H9 (cell line): Measurements from ENCODE around the gene ARHGEF7. TPM values are rescaled to one million over a fixed set of nuclear protein-coding genes. Genes with fewer than 3 reads are reported as not detected.

Experiments used
- DNase-seq: peaks from one replicate; pipeline ENCODE4 v3.0.0-alpha.2; 2017
- H2AFZ ChIP-seq: one replicate; pipeline ENCODE4 v1.6.1; 2013; ENCODE audit warnings: mild to moderate bottlenecking, low read length, control low read depth, moderate library complexity
- H2AK5ac ChIP-seq: 2 replicates; pipeline ENCODE4 v1.6.1; 2013; ENCODE audit warnings: low read length, control low read depth, mixed read lengths; ENCODE audit not compliant: insufficient read length
- H2BK120ac ChIP-seq: one replicate; pipeline ENCODE4 v1.6.1; 2013; ENCODE audit warnings: low read depth, mild to moderate bottlenecking, low read length, control low read depth, inconsistent platforms; ENCODE audit not compliant: poor library complexity, severe bottlenecking
- H2BK12ac ChIP-seq: 2 replicates; pipeline ENCODE4 v1.6.1; 2013; ENCODE audit warnings: low read length, control low read depth, mixed read lengths, low read depth; ENCODE audit not compliant: insufficient read length
- H2BK15ac ChIP-seq: 2 replicates; pipeline ENCODE4 v1.6.1; 2013; ENCODE audit warnings: low read depth, low read length, control low read depth
- H2BK20ac ChIP-seq: one replicate; pipeline ENCODE4 v1.6.1; 2013; ENCODE audit warnings: low read depth, mild to moderate bottlenecking, low read length, control low read depth, inconsistent platforms; ENCODE audit not compliant: poor library complexity, severe bottlenecking
- H2BK5ac ChIP-seq: 2 replicates; pipeline ENCODE4 v1.6.1; 2013; ENCODE audit warnings: low read length, control low read depth, mixed read lengths; ENCODE audit not compliant: insufficient read length
- H3K14ac ChIP-seq: 2 replicates; pipeline ENCODE4 v1.6.1; 2013; ENCODE audit warnings: low read length, control low read depth; ENCODE audit not compliant: insufficient read depth
- H3K18ac ChIP-seq: 2 replicates; pipeline ENCODE4 v1.6.1; 2013; ENCODE audit warnings: low read depth, mild to moderate bottlenecking, mixed read lengths, low read length, control low read depth; ENCODE audit not compliant: insufficient read length
- H3K23ac ChIP-seq: 2 replicates; pipeline ENCODE4 v1.6.1; 2013; ENCODE audit warnings: low read length, control low read depth, mixed read lengths, low read depth; ENCODE audit not compliant: insufficient read length
- H3K23me2 ChIP-seq: 2 replicates; pipeline ENCODE4 v1.6.1; 2013; ENCODE audit warnings: low read depth, mild to moderate bottlenecking, mixed read lengths, low read length, control low read depth; ENCODE audit not compliant: insufficient read length, poor library complexity, severe bottlenecking
- H3K27ac ChIP-seq: 2 replicates; pipeline ENCODE4 v1.5.1; 2013; ENCODE audit warnings: low read length, control low read depth, mixed read lengths, low read depth; ENCODE audit not compliant: insufficient read length
- H3K27me3 ChIP-seq: 2 replicates; pipeline ENCODE4 v1.6.1; 2013; ENCODE audit warnings: low read length, control low read depth, inconsistent platforms; ENCODE audit not compliant: insufficient read depth
- H3K4ac ChIP-seq: 2 replicates; pipeline ENCODE4 v1.6.1; 2013; ENCODE audit warnings: low read depth, mild to moderate bottlenecking, control low read depth, inconsistent platforms, low read length, moderate library complexity
- H3K4me1 ChIP-seq: 2 replicates; pipeline ENCODE4 v1.6.1; 2013; ENCODE audit warnings: low read length, control low read depth, inconsistent platforms; ENCODE audit not compliant: insufficient read depth
- H3K4me2 ChIP-seq: 2 replicates; pipeline ENCODE4 v1.6.1; 2013; ENCODE audit warnings: low read length, control low read depth, mixed read lengths; ENCODE audit not compliant: insufficient read length, insufficient read depth
- H3K56ac ChIP-seq: 2 replicates; pipeline ENCODE4 v1.6.1; 2013; ENCODE audit warnings: low read depth, mild to moderate bottlenecking, mixed read lengths, low read length, control low read depth; ENCODE audit not compliant: insufficient read length
- H3K79me1 ChIP-seq: 2 replicates; pipeline ENCODE4 v1.6.1; 2013; ENCODE audit warnings: low read depth, mild to moderate bottlenecking, moderate library complexity, low read length, control low read depth, inconsistent platforms; ENCODE audit not compliant: insufficient read depth, poor library complexity, severe bottlenecking
- H3K79me2 ChIP-seq: 2 replicates; pipeline ENCODE4 v1.6.1; 2013; ENCODE audit warnings: low read length, control low read depth, inconsistent platforms; ENCODE audit not compliant: insufficient read depth
- H3K9ac ChIP-seq: 2 replicates; pipeline ENCODE4 v1.6.1; 2013; ENCODE audit warnings: low read length, control low read depth, mixed read lengths; ENCODE audit not compliant: insufficient read length; ENCODE audit errors: extremely low read depth
- H3K9me3 ChIP-seq: one replicate; pipeline ENCODE4 v1.6.1; 2013; ENCODE audit warnings: low read depth, low read length, inconsistent platforms; ENCODE audit not compliant: control insufficient read depth
- H3T11ph ChIP-seq: one replicate; pipeline ENCODE4 v1.6.1; 2013; ENCODE audit warnings: mild to moderate bottlenecking, low read length, control low read depth, inconsistent platforms
- H4K20me1 ChIP-seq: one replicate; pipeline ENCODE4 v1.6.1; 2013; ENCODE audit not compliant: control insufficient read depth, insufficient read length, insufficient read depth
- H4K5ac ChIP-seq: 2 replicates; pipeline ENCODE4 v1.6.1; 2013; ENCODE audit warnings: low read depth, mild to moderate bottlenecking, mixed read lengths, low read length, control low read depth; ENCODE audit not compliant: insufficient read length
- H4K8ac ChIP-seq: replicated peaks from 2 replicates; pipeline ENCODE4 v1.6.1; 2013; ENCODE audit warnings: low read length, control low read depth, mixed read lengths, low read depth; ENCODE audit not compliant: insufficient read length
- H4K91ac ChIP-seq: 2 replicates; pipeline ENCODE4 v1.6.1; 2013; ENCODE audit warnings: low read depth, mild to moderate bottlenecking, moderate library complexity, mixed read lengths, low read length, control low read depth; ENCODE audit not compliant: insufficient read length
- H3K27ac Mint-ChIP-seq, 3 experiments: 2 replicates in 2 of 3; 3 replicates in 1 of 3; pipeline ENCODE4 v1.8.0; 2020 to 2021; ENCODE audit warnings: mixed read lengths in 3 of 3, mild to moderate bottlenecking in 1 of 3, moderate library complexity in 1 of 3
- H3K27me3 Mint-ChIP-seq: 2 replicates; pipeline ENCODE4 v1.8.0; 2021; ENCODE audit warnings: low read depth, mild to moderate bottlenecking, moderate library complexity, mixed read lengths
- H3K36me3 Mint-ChIP-seq, 3 experiments: 2 replicates in 2 of 3; 3 replicates in 1 of 3; pipeline ENCODE4 v1.8.0; 2020 to 2021; ENCODE audit warnings: low read depth in 3 of 3, mixed read lengths in 3 of 3; ENCODE audit not compliant: insufficient read depth in 1 of 3
- H3K4me1 Mint-ChIP-seq, 2 experiments: 2 replicates each; pipeline ENCODE4 v1.8.0; 2020; ENCODE audit warnings: mixed read lengths in 2 of 2
- H3K4me3 Mint-ChIP-seq, 2 experiments: 2 replicates in 1 of 2; 3 replicates in 1 of 2; pipeline ENCODE4 v1.8.0; 2020 to 2021; ENCODE audit warnings: mild to moderate bottlenecking in 2 of 2, mixed read lengths in 2 of 2, moderate library complexity in 1 of 2
- H3K9me3 Mint-ChIP-seq, 2 experiments: 2 replicates in 1 of 2; 3 replicates in 1 of 2; pipeline ENCODE4 v1.8.0; 2020; ENCODE audit warnings: mild to moderate bottlenecking in 2 of 2, mixed read lengths in 2 of 2, moderate library complexity in 1 of 2
- WGBS: extraction: QIAGEN DNeasy Blood & Tissue Kit; methylation state at CpG from one replicate; pipeline ENCODE4 v1.1.7; 2013; ENCODE audit warnings: missing lambda C conversion rate, low lambda C conversion rate, mixed read lengths; ENCODE audit not compliant: insufficient read length; ENCODE audit errors: extremely low coverage; 5-methylcytosine and 5-hydroxymethylcytosine counted together
- total RNA-seq: library from RNA; stranded (reverse); gene quantifications from 2 replicates; pipeline ENCODE4 v1.2.1, GENCODE V29; 2021
- TF ChIP-seq, protein P1 (sequence below): fragments of 200-600 bp; sonication (generic); conservative IDR thresholded peaks from 3 replicates; pipeline ENCODE4 v1.8.0; 2021; ENCODE audit warnings: antibody characterized with exemption, mild to moderate bottlenecking

The ARHGEF7 gene
- total RNA-seq, 1 experiment from 2014 or later: 51.9 TPM

DNA sequence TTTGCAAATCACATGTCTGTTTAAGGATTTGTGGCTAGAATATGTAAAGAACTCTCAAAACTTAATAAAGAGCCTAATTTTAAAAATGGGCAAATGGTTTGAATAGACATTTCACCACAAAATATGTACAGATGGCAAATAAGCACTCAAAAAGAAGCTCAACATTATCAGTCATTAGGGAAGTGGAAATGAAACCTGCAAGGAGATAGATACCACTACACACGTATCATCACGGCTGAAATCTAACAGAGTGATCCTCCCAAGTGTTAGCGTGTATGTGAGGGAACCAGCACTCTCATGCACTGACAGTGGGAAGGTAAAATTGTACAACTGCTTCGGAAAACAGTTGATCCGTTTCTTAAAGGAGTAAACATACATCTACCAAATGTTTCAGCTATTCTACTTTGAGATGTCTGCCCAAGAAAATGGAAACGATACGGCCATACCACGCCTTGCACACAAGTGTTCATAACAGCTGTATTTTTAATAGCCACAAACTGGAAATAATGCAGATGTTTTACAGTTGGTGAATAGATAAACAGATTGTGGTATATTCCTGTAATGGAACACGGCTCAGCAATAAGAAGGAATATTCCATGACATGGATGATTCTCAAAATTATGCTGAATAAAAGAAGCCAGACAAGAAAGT lies 14.5 kb downstream of the ARHGEF7 start:
- no peak for DNase-seq
- H4K5ac ChIP-seq: no peak overlapping the region
- TF ChIP-seq, protein P1, sequence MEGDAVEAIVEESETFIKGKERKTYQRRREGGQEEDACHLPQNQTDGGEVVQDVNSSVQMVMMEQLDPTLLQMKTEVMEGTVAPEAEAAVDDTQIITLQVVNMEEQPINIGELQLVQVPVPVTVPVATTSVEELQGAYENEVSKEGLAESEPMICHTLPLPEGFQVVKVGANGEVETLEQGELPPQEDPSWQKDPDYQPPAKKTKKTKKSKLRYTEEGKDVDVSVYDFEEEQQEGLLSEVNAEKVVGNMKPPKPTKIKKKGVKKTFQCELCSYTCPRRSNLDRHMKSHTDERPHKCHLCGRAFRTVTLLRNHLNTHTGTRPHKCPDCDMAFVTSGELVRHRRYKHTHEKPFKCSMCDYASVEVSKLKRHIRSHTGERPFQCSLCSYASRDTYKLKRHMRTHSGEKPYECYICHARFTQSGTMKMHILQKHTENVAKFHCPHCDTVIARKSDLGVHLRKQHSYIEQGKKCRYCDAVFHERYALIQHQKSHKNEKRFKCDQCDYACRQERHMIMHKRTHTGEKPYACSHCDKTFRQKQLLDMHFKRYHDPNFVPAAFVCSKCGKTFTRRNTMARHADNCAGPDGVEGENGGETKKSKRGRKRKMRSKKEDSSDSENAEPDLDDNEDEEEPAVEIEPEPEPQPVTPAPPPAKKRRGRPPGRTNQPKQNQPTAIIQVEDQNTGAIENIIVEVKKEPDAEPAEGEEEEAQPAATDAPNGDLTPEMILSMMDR: no peak
- no peak overlapping the region for H2BK12ac ChIP-seq
- H4K8ac ChIP-seq: no peak overlapping the region
- no peak overlapping the region for H3K27ac ChIP-seq
- Mint-ChIP-seq H3K4me1 (no peaks in the 10 kb centered on the region), H3K4me3 (no peak overlapping the region), H3K27me3 (peaks cover 20% of the 10 kb centered on the region), H3K9me3 (no peaks in the 10 kb centered on the region; a peak in 1 of 5 replicates), H3K36me3 (no peaks in the 10 kb centered on the region), H3K27ac (no peak overlapping the region)
- H2BK120ac ChIP-seq: no peak overlapping the region
- H2AK5ac ChIP-seq: no peak overlapping the region
- H3K9ac ChIP-seq: no peak overlapping the region
- H3K4me2 ChIP-seq: no peak overlapping the region
- no peak overlapping the region for H3T11ph ChIP-seq
- H2BK20ac ChIP-seq: no peak overlapping the region
- no peak overlapping the region for H3K14ac ChIP-seq
- H3K23ac ChIP-seq: no peak overlapping the region
- H3K79me2 ChIP-seq: no peaks in the 10 kb centered on the region
- no peak overlapping the region for H3K18ac ChIP-seq
- H3K4ac ChIP-seq: no peak overlapping the region
- WGBS: no CpG with 5 or more reads among the region's 9 CpGs
- no peaks in the 10 kb centered on the region for H4K20me1 ChIP-seq
- H3K56ac ChIP-seq: no peak overlapping the region
- no peaks in the 10 kb centered on the region for H3K79me1 ChIP-seq
- no peak overlapping the region for H2BK5ac ChIP-seq
- no peak overlapping the region for H2BK15ac ChIP-seq
- H2AFZ ChIP-seq: no peak overlapping the region
- H3K23me2 ChIP-seq: no peaks in the 10 kb centered on the region
- no peaks in the 10 kb centered on the region for H3K9me3 ChIP-seq
- no peaks in the 10 kb centered on the region for H3K4me1 ChIP-seq
- H3K27me3 ChIP-seq: no peaks in the 10 kb centered on the region
- H4K91ac ChIP-seq: no peak overlapping the region
